NCI-H2196 (cell line): ENCODE measurements around the gene KCNQ4.

ENCODE experiments used
- DNase-seq: peaks from one replicate; lab custom pipeline; 2025; ENCODE audit not compliant: unreplicated experiment; lab: John Stamatoyannopoulos, UW

KCNQ4 gene

GRCh38 chr1:40794974-40795715, 11.6 kb downstream of the KCNQ4 start:
- DNase-seq: no peak

GRCh38 chr1:40795811-40796586, 12.4 kb downstream of the KCNQ4 start:
- no peak for DNase-seq

DNA sequence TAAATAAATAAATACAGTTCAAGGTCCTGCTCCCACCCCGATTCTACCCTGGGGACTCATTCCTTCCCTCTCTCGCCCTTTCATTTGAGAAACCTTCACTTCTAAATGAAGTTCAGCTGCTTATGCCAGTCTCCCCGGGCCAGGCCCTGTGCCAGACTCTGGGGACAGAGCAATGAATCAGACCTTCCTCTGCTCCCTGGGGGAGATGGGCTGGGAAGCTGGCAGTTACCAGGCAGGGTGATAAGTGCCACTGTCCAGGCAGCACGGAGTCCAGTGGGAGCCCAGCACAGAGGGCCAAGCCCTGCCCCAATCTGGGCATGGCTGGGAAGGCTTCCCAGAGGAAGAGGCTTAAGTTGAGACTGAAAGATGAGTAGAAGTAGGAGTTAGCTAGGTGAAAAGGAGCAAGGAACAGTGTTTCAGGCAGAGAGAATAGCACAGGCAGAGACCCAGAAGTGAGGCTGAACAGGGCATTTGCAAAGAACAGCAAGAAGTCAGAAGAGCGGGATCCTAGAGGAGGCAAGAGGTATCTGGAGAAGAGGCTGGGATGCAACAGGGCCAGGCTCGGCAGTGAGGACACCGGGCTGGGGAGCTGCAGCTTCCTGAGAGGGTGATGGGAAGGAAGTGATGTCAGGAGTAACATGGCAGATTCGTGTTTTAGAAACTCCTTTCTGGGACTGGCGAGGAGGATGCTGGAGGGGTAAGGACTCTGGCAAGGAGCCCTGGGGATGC, 13.5 kb downstream of the KCNQ4 start:
- no peak for DNase-seq

DNA sequence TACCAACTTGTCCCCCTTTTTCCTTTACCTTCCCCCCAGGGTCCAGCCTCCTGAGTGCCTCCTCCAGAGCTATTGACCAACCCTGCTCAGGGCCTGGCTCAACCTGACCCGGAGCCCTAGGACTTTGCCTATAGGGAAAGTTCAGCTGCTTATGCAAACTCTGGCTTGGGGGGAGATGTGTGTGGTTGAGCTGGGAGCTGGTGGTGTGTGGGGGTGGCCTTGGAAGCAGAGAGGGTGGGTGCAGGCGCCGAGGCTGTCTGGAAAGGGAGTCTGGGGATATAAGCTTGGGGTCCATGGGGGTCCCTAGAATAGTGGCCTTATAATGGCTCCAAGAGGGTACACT, 14.1 kb downstream of the KCNQ4 start:
- no peak for DNase-seq

DNA sequence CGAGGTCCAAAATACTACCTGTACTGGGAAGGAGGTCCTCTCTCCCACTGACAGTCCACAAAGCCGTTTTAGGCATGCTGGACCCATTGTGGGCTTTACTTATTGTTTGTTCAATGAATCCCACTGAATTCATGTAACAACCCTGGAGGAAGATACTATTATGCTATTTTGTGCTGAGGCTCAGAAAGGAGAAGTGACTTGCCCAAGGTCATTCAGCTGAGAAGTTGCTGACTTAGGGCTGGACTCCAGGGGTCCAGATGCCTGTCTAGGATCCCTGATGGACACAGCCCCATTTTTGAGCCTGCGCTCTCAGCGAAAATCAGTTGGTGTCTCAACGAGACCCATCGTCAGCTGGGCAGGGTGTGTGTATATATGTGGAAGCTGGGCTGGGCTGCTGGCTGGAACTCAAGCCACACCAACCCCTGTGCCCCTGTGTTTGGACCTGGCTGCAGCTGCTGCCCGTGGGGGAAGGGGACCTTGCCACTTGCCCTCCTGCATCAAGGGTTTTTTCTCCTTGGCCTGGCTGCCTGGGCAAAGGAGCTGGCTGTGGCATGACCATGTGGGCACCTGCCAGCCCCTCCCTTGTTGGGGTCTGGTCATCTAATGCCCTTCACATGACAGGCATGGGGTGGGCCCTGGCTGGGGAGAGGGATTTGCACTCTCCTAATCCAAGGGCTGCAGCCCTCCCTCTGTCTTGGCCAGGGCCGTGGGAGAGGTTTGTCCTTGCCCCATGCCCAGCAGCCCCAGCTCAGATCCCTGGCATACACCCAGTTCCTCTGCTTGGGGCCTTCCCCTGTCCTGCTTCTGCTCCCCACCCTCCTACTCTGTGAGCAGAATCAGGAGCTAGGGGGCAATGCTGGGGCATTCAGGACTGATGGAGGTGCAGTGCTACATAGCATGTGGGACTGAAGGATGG, 15.0 kb downstream of the KCNQ4 start:
- no peak for DNase-seq

DNA sequence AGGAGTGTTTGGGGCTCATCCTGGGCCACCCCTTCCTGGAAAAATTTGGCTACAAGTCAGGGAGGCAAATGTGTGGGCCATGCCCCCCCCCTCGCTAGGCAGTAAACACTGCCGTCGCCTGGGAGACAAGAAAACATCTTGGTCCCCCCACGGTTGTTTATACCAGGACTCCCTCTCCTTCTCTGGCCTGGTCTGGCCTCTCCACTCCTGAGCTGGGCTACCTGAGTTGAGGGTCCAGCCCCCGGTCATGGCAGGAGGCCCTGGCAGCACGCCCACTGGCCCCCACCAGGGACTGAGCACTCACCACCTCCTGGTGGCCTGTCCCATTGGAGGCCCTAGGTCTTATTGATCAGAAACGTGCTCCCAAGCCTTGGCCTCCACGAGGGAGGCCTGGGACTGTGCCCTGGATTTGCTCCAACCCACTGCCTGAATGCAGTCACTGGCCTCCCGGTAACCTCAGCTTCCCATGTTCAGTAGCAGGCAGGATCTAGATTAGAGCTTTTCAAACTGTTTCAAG, 15.8 kb downstream of the KCNQ4 start:
- DNase-seq: no peak

DNA sequence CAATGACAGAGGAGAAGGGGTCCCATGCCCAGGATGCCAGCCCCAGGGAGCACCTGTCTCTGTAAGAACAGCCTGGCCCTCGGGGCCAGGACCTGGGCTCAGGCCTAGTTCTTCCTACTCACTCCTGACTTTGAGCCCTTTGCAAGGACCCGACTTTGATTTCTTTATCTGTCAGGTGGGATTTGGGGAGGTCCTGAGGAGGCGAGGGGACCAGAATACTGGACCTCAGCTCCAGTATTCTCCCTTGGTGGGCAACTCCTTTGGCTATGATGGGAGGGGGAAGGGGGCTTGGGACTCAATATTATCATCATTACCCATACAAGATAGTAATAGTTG, 18.1 kb downstream of the KCNQ4 start:
- DNase-seq: no peak

DNA sequence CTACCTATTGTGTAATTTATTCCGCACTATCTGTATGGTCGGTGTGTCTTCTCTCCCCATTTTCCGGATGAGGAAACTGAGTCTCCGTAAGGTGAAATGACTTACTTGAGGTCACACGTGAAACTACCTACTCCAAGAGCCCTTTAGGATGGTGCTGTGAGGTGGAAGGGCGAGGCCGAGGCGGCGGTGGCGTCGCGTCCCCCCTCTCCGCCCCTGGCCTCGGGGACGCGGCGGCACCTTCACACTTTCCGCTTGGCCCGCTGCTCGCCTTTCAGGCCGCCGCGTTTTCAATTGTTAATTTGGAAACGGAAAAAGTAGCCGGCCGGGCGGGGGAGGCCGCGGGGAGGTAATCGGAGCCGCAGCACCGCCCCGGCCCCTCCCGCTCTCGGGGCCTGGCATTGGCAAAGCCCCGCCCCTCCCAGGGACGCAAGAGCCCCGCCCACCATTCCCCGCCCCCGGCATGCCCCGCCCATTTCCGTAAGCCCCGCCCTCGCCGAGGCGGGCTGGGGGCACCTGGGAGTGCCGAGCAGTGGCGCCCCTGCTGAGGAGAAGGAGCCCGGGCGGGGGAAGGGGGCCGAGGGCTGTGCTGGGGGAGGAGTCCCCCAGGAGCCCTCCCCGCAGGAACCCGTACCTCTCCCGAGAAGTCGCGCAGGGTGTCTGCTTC, 18.6 kb downstream of the KCNQ4 start:
- DNase-seq: peak; percentile 85

DNA sequence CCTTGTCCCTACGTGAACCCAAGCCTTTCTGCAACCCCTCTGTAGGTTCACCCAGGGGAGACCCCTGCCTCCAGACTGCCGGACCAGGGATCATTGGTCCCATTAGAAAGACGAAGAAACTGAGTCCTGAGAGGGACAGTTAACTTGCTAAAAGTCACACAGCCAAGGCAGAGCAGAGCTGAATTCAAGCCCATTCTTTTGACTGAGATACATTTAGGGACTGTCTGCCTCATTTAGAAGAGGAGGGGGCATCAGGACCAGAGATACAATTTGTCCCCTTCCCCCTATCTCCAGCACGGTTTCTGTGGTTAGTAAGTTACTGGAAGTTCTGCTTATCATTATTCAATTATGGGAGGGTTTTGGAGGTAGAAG, 19.1 kb downstream of the KCNQ4 start:
- no peak for DNase-seq

DNA sequence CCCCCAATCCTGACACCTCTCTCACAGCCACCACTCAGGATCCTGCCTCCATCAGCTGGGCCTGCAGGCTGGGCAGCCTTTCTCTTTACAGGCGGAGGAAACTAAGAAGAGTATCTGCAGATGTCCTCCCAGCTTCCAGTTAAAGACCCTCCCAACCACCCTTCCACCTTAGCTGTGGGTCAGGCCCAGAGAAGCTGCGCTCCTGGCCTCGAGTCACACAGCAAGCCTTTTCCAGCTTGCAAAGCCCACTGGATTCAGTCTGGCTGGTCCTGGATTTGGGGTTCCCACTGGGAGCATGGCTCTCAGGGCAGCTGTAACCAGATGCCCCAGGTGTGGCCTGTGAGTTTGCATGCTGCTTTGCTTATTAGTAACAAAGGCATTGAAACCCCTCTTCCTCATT, 19.9 kb downstream of the KCNQ4 start:
- no peak for DNase-seq

- no peak for DNase-seq
These were observed 20.3 kb downstream of the KCNQ4 start for GRCh38 chr1:40803902-40804301.

- DNase-seq: no peak
These were observed 22.7 kb downstream of the KCNQ4 start for GRCh38 chr1:40806240-40806639.

GRCh38 chr1:40806731-40807695, 23.4 kb downstream of the KCNQ4 start:
- no peak for DNase-seq

DNA sequence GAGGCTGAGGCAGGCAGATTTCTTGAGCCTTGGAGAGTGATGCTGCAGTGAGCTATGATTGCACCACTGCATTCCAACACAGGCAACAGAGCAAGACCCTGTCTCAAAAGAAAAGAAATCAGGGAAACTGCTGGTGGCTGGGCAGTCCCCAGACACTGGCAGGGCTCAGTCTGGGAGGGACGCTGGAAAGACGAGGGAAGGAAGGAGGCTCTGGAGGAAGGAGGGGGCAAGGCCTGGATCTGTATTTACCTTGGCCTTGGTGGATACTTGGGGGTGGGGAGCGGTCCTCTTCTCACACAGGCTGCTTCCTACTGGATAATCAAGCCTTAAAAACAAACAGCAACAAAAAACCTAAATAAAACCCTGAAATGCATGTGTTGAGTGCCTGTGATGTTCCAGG, 24.4 kb downstream of the KCNQ4 start:
- no peak for DNase-seq

DNA sequence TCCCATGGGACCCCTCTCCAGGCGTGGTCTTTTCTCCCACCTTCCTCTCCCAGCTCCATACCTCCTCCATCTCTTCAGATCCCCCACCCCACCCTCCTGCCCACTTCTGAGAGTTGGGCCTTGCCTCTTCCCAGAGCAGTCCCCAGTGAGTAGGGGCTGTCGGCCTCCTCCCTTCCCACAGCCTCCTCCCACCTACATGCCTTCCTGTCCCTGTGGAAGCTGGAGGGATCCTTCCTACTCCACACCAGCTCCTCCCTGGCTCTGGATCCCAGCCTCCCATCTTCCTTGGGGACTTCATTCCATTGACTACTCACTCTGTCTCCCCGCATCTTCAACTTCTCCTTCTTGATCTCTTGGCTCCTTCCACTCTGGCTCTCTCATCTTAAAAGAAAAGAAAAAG, 24.9 kb downstream of the KCNQ4 start:
- no peak for DNase-seq

DNA sequence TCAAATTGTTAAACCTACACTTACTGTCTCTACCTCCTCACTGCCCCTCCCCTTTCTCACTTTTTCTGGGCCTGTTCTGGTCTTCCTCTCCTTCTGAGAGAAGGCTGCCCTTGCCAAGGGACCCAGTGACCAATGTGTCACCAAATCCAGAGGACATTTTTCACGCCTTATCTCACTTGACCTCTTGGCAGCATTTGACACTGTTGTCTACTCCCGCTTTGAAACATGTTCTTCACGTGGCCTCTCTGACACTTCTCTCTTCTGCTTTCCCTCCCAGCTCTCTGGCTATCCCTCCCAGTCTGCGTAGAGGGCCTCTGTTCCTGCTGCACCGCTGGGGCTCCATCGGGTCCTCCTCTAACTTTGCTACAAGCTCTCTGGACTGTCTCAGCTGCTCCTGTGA, 25.3 kb downstream of the KCNQ4 start:
- DNase-seq: no peak

DNA sequence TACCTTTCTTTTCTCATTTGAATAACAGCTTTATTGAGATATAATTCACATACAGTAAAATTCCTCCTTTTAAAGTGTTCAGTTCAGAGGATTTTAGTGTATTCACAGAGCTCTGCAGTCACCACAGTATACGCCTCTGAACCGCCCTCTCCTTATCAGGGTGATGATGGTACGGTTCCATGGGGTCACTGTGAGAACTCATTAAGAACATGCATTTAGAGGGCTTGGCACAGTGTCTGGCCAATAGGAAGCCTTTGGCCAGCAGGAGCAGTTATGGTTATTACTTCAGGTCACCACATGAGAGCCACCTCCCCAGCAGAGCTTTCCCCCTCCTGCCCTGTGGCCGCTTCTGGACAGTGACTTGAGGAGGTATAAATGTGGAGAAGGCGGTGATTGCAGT, 27.3 kb downstream of the KCNQ4 start:
- no peak for DNase-seq

DNA sequence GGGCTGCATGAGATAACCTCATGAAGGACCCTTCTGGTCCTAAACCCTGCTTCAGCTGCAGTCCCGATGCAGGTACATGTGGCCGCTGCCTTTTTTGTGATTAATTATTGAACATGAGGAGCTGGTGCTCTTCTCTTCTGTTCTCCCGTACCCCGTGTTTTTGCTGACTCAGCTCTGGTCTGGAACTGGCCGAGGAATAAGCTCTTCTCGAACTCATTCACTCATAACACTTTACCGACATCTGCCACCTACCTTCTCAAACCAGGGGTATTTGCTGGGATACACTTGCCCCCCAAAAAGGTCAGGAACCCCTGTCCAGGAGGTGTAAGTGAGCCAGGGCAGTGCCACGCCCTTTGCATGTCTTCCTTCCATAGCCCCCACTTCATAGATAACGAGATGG, 31.8 kb downstream of the KCNQ4 start:
- no peak for DNase-seq

GRCh38 chr1:40817791-40818263, 34.2 kb downstream of the KCNQ4 start:
- DNase-seq: no peak
